ENCODE data around the gene NTRK3.

GRCh38 chr15:88241461-88241860 lies 15.1 kb downstream of the NTRK3 start:
- TF ChIP-seq CTCF (IDR thresholded peaks at IDR 0.05; ENCODE audit: borderline replicate concordance, extremely low read depth, low read length, poor library complexity, severe bottlenecking) (no peak), EZH2 (IDR thresholded peaks at IDR 0.05; ENCODE audit: borderline replicate concordance, low read depth, low read length, severe bottlenecking) (no peak)
